ENCODE results near the gene CACNA1B. TPM values are rescaled to one million over a fixed set of nuclear protein-coding genes. Genes with fewer than 3 reads are reported as not detected.

The CACNA1B gene
- total RNA-seq, 1 experiment from 2014 or later, result 1.7 TPM

- TF ChIP-seq ZBTB33 (IDR thresholded peaks at IDR 0.05; ENCODE audit: extremely low read depth, insufficient replicate concordance, low read length) (no peak), MAX (IDR thresholded peaks at IDR 0.05) (no peak)
Measured at GRCh38 chr9:138007566-138007917, 130.0 kb downstream of the CACNA1B start (continued).

- no peaks in the 10 kb centered on the region for H3K9me2 ChIP-seq (ENCODE audit: insufficient read depth)
- no peaks in the 10 kb centered on the region; the same call in 1 of the 2 replicates for H3K27me3 ChIP-seq (ENCODE audit: insufficient read depth, low read length)
- BruUV-seq (replicated peaks), result no TSS peak
- TF ChIP-seq YY1 (IDR thresholded peaks at IDR 0.05; ENCODE audit: extremely low read depth, insufficient replicate concordance, low read depth, low read length) (no peak), MAX (IDR thresholded peaks at IDR 0.05) (no peak), CBX3 (IDR thresholded peaks at IDR 0.05; ENCODE audit: low read depth) (no peak), ZBTB33 (IDR thresholded peaks at IDR 0.05; ENCODE audit: extremely low read depth, insufficient replicate concordance, low read length) (no peak), POLR2A (IDR thresholded peaks at IDR 0.05; ENCODE audit: borderline replicate concordance, extremely low read depth, insufficient read depth, insufficient read length) (no peak), ELF1 (IDR thresholded peaks at IDR 0.05; ENCODE audit: borderline replicate concordance, low read depth) (no peak), TCF7L2 (IDR thresholded peaks at IDR 0.05; ENCODE audit: borderline replicate concordance, extremely low read depth, insufficient read depth, insufficient read length) (no peak)
- no peaks in the 10 kb centered on the region for H4K20me1 ChIP-seq (ENCODE audit: insufficient read depth)
- intact Hi-C loops (cut with micrococcal nuclease), result no loop called here
- ChIA-PET POLR2A (no interaction called here), CTCF (no interaction called here), RAD21 (ENCODE audit: low non-redundant PET in 1 of 2, low total read pairs in 2 of 2, uncharacterized antibody in 2 of 2, unreplicated experiment in 2 of 2) (no interaction called here)
- no peak overlapping the region for H2AFZ ChIP-seq (ENCODE audit: low read depth, low read length, poor library complexity, severe bottlenecking)
- H3K4me1 ChIP-seq (ENCODE audit: control insufficient read depth in 1 of 2, insufficient read depth in 2 of 2, low read length in 2 of 2), result no peaks in the 10 kb centered on the region
- no peak for DNase-seq (ENCODE audit: low read depth, low spot score)
- no peaks in the 10 kb centered on the region for H3K36me3 ChIP-seq (ENCODE audit: control insufficient read depth in 1 of 2, insufficient read depth in 2 of 2, low read length in 2 of 2)
- no peak overlapping the region for H3K4me2 ChIP-seq (ENCODE audit: low read length)
- H3K79me2 ChIP-seq (ENCODE audit: insufficient read depth, low read length), result no peaks in the 10 kb centered on the region
- H3K9me3 ChIP-seq (ENCODE audit: control insufficient read depth in 1 of 2, insufficient read depth in 1 of 2, low read depth in 1 of 2, low read length in 2 of 2), result no peaks in the 10 kb centered on the region
- H3K27ac ChIP-seq (ENCODE audit: low read depth, low read length), result no peak overlapping the region
- no peak overlapping the region for H3K4me3 ChIP-seq (replicated peaks in 1 of 2; ENCODE audit: low read depth in 1 of 2, low read length in 2 of 2)
- no peak for ATAC-seq
- no peak overlapping the region for H3K9ac ChIP-seq (ENCODE audit: low read length)
Measured at GRCh38 chr9:138007918-138008841, 130.6 kb downstream of the CACNA1B start.
